Sigmoid colon (tissue), 4 donors: ENCODE measurements around the gene C11orf86.

Experiments used
- CTCF ChIP-seq, 4 experiments: fragments of 450-650 bp in 3 of 4; fragments of 200-600 bp in 1 of 4; IDR thresholded peaks; one replicate each; pipeline ENCODE4 v1.5.1; 2016 to 2019; ENCODE audit warnings: antibody characterized with exemption in 4 of 4, mild to moderate bottlenecking in 3 of 4, moderate library complexity in 2 of 4
- EP300 ChIP-seq, 4 donors: sonication (generic); formaldehyde crosslinking; IDR thresholded peaks; one replicate each; pipeline ENCODE4 v1.6.1; 2017; ENCODE audit warnings: antibody characterized with exemption in 4 of 4
- POLR2AphosphoS5 ChIP-seq, 4 donors: sonication (generic); formaldehyde crosslinking; IDR thresholded peaks; one replicate each; pipeline ENCODE4 v1.6.1; 2017; ENCODE audit warnings: antibody characterized with exemption in 4 of 4

- no peak for TF ChIP-seq CTCF (IDR thresholded peaks at IDR 0.05)
- TF ChIP-seq POLR2AphosphoS5 (IDR thresholded peaks at IDR 0.05) = no peak
- TF ChIP-seq EP300 (IDR thresholded peaks at IDR 0.05) = no peak
Observed at GRCh38 chr11:66979336-66979980, 4.4 kb downstream of the C11orf86 start.
